HG03039 (cell line): ENCODE measurements around the gene RECQL5.
"Not testable (repeated sequence)": the region's sequence is repeated elsewhere in the genome, so short reads cannot be mapped to it uniquely, and the experiment has no call there.

Source experiments
- ATAC-seq: cut with Tn5 transposase; IDR thresholded peaks from one replicate; pipeline ENCODE4 v1.9.1; 2021; ENCODE audit warnings: mild to moderate bottlenecking, moderate library complexity; ENCODE audit not compliant: unreplicated experiment

Gene RECQL5

DNA sequence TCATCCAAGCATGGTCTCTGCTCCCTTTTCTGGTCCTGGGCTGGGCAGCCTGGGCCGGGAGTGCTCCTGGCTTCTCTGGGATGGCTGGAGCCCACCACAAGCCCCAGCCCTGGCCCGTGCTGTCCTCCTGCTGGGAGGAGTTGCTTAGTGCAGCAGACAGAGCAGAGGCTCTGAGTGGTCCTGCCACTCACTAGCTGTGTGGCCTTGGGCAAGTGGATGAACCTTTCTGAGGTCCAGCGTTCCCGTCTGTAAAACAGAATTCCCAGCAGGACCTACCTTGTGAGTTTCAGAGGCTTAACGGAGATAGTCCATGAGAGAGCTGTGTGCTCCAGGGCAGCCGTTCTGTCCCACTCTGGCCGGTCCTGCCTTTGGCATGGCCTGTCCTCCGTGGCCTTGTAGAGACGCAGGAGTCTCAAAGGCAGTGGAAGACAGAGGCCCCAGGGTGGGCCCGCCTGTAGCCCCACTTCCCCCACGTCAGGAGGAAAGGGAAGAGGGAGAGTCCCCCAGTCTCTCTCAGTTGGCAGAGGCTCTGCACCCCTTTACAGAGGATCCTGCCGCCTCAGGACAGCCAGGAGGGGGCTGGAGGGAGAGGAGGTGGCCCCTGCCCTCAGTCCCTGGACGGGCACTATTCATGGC, 71.6 kb downstream of the RECQL5 start:
- no peak for ATAC-seq

DNA sequence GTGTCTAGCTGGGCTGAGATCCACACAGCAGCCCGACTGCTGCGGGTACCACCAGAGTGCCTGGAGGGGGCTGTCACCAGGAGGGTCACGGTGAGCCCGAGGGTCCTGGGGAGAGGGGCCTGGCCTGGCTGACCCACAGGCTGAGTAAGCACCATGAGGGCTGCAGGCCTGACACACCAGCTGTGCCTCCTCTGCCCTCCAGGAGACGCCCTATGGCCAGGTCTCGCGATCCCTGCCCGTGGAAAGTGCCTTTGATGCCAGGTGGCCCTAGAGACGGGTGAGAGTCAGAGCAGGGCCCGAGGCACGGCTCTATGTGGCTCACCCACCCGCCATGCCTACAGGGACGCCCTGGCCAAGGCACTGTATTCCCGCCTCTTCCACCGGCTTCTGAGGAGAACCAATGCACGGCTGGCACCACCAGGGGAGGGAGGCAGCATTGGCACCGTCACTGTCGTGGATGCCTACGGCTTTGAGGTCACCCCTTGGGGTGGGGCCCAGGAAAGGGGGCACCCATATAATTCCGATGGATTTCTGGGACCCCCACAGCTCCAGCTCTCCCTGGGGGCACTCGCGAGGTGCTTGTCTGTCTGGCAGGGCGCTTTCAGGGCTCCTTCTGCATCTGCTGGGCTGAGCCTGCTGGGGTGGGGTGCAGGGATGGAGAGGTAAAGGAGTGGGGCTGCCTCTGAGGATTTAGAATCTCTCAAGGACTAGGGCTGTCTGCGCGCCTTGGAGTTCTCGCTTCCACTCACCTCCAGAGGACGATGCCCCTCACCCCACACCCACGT, 72.3 kb downstream of the RECQL5 start:
- ATAC-seq: no peak

DNA sequence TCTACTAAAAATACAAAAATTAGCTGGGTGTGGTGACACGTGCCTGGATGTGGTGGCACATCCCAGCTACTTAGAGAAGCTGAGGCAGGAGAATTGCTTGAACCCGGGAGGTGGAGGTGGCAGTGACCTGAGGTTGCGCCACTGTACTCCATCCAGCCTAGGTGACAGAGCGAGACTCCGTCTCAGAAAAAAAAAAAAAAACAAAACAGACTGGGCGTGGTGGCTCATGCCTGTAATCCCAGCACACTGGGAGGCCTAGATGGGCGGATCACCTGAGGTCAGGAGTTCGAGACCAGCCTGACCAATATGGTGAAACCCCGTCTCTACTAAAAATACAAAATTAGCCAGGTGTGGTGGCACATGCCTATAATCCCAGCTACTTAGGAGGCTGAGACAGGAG, 73.5 kb downstream of the RECQL5 start:
- not testable (repeated sequence) for ATAC-seq

DNA sequence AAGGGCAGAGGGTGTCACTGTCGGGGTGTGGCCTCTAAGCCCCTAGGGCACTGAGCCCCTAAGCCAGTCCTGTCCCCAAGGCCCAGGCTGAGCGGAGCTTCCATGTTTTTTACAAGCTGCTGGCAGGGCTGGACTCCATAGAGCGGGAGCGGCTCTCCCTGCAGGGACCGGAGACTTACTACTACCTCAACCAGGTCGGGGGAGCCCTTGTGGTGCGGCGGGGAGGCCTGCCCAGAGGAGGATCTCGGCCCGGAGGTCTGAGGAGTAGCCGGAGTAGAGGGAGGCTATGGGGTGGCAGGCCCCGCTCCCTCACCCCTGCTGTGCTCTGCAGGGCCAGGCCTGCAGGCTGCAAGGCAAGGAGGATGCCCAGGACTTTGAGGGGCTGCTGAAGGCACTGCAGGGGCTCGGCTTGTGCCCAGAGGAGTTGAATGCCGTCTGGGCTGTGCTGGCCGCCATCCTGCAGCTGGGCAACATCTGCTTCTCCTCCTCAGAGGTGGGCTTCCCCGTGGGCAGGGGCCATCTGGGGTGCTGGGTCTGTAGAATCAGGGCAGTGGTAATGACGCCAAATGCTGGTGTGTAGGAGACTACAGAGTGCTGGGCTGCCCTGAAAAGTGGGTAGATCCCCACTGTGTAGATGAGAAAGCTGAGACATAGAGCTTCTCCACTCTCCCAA, 74.5 kb downstream of the RECQL5 start:
- no peak for ATAC-seq

DNA sequence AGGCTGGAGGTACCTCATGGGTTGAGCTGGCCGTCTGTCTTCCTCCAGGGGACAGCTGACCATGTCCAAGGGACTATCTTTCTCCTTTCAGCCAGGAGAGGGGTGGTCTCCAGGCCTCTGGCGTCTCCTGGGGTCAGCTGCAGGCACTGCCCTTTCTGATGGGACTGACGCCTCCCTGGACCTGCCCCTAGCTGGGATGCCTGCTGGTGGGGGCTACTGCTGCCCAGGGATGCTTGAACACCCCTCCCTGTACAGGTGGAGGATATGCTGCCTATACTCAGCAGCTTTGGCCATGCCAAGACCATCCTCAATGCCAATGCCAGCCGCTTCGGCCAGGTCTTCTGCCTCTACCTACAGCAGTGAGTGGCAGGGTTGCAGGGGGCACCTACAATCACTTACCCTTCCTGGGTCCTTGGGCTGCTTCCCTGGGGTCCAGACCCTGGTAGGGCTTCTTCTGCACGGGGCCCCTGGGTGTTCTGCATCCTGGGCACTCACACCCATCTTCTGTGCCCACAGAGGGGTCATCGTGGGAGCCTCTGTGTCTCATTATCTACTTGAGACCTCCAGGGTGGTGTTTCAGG, 75.1 kb downstream of the RECQL5 start:
- ATAC-seq: no peak

DNA sequence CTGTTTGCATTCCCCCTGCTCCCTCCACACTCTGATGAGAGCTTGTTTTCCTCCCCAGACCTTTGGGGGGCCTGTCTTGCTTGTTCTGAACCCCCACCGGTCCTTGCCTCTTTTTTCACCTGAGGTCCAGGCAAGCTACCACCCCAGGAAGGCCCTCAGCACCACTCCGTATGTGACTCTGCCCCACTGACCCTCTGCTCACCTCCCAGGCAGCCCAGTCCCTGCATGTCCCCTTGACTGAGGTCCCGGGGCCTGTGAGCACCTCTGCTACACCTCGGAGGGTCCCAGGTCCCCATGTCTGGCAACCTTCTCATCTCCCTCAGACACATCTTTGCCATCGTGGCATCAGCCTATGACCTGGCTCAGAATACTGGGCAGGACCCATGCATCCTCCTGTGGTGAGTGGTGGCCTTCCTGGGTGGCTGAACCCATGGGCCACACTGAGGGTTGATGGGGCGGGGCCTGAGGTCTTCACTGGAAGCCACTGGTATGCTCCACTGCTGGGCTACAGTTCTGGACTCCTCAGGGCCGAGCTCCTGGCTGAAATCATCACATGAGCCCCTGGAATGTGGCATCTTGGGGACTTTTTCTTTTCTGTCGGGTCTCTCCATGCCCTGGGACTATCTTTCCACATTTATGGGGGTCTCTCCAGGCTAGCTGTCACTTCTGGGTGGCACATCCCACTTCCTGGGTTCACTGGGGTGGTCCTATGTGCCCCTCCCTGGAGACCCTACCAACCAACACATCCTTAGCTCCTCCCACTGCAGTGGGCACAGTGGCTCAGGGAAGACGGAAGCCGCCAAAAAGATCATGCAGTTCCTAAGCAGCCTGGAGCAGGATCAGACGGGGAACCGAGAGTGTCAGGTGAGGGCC, 75.9 kb downstream of the RECQL5 start:
- no peak for ATAC-seq

DNA sequence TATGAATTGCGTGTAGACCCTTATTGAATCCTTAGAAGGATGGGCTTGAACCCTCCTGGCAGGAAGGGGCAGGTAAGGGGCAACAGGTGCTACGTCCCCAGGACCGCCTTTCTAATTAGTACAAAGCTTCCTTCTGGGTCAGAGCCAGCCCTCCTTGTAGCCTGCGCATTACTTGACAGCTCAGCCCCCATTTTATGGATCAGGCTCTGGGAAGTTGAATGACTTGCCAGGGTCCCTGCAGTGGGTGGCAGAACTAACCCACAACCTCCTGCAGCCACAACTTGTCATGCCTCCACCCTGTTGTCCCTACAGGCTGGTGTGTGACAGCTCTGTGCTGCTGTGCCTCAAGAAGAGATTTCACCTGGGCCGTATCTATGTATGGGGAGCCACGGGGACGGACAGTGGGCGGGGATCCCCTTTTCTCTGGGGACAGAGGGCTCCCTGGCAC, 76.6 kb downstream of the RECQL5 start:
- no peak for ATAC-seq

DNA sequence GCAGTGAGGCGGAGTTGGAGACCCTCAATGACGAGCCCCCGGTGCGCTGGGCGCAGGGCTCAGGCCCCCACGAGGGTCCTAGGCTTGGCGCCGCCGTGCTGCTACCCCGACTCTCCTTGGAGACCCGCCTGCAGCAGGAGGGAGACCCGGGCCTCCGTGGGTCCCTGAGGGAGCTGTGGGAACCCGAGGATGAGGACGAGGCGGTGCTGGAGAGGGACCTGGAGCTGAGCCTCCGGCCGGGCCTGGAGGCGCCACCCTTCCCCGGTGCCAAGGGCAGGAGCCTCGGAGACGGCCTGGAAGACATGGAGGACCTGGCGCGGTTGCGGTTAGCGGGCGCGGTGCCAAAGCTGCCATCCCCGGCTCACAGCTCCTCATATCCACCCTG, 77.0 kb downstream of the RECQL5 start:
- no peak for ATAC-seq

DNA sequence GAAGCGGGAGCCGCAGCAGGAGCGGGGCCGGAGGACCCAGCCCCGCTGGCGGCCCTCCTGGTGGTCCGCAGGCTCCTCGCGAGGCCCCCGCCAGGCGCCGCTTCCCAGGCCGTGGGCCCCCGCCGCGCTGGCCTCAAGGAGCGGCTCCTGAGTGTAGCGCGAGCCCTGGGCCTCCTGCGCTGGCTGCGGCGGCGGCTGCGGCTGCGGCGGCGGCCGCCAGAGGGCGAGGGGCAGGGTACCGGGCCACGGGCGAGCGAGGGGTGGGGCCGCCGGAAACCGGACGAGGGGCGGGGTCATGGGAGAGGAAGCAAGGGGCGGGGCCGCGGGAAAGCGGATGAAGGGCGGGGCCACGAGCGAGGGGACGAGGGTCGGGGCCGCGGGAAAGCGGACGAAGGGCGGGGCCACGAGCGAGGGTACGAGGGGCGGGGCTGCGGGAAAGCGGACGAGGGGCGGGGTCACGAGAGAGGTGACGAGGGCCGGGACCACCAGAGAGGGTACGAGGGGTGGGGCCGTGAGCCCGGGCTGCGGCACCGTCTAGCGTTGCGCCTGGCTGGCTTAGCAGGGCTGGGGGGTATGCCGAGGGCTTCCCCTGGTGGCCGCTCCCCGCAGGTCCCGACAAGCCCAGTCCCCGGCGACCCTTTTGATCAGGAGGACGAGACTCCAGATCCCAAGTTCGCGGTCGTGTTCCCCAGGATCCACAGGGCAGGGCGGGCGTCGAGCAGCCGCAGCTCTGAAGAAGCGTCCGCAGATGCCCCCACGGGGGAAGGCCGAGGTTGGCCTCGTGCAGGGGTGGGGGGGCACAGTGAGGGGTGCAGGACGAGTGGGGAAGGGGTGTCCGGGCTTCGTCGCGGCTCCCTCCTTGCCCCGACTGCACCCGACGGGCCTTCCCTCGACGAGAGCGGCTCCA, 77.7 kb downstream of the RECQL5 start:
- ATAC-seq: peak; percentile 61

DNA sequence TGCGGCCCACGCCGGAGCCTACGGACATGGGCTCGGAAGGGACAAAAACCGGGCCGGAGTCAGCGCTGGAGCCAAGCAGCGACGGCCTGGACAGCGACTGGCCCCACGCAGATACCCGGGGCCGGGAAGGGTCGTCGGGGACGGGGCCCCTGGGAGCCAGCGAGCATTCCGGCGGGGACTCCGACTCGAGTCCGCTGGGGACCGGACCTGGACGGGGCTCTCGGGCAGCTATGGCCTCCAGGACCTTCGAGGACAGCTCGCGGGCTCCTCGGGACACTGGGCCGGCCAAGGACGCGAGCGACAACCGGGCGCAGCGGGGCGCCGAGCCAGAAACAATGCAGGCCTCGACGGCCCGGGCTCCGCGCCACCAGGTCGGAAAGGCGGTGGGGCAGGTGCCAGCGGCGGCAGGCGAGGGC, 78.3 kb downstream of the RECQL5 start:
- ATAC-seq: peak; percentile 20

DNA sequence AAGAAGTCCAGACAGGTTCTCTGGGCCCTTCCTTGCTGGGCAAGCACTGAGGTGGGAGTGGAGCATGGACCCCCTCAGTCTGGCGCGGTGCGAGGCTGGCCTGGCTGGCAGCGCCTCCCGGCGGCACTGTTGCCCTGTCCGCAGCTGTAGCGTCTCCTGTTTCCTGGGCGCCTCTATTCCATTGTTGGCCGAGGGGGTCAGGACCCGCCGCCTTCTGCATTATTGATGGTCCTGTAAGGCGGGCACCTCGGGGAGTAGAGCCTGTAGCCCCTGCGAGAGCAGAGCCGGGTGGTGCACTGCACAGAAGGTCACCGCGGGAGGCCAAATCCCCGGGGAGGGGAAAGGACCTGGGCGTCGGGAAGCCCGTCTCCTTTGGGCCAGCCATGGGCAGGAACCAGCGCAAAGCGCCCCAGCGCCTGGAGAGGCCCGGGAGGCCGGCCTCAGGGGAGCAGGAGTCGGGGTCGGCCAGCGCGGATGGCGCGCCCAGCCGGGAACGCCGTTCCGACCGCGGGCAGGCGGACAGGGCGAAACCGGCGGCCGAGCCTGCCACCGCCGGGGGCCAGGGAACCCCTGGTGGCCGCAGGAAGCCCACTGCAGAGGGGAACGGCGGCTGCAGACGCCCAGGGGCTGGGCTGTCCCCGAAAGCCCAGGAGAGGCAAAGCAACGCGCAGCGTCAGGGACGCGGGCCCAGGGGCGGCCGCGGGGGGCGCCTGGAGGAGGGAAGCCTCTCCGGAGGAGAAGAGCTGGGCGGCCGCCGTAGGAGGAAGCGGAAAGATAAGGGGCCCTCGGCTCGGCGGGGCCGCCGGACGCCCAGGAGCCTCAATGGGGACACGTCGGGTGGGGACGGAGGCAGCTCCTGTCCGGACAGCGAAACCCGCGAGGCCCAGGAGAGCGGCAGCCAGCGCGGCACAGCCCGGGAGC, 79.0 kb downstream of the RECQL5 start, which contains the start of gene MYO15B:
Gene MYO15B (plus strand): TSS at position 126 of the 921 bp plus-strand sequence. CDS start 258 bp downstream, at position 384.
- ATAC-seq: no peak

DNA sequence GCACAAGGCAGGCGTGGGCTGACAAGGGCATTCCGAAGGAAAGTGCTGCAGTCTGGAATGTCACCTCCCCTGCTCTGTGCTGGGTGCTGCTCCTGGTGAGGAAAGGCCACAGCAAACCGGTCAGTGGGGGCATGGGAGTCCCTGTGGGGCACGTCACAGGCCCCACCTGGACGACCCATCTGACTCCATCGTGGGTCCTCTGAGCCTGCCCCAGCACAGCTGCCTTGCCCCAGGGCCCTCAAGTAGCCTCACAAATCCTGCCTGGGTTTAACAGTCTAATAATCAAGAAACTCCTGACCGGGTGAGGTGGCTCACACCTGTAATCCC, 82.1 kb downstream of the RECQL5 start:
- ATAC-seq: no peak

DNA sequence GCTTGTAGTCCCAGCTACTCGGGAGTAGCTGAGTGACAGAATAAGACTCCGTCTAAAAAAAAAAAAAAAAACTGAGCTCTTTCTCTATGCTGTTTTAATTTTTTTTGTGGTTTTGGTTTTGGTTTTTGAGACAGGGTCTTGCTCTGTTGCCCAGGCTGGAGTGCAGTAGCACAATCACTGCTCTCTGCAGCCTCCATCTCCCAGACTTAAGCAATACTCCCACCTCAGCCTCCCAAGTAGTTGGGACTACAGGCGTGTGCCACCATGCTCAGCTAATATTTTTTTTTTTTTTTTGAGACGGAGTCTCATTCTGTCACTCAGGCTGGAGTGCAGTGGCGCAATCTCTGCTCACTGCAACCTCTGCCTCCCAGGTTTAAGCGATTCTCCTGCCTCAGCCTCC, 83.8 kb downstream of the RECQL5 start:
- ATAC-seq: not testable (repeated sequence)

DNA sequence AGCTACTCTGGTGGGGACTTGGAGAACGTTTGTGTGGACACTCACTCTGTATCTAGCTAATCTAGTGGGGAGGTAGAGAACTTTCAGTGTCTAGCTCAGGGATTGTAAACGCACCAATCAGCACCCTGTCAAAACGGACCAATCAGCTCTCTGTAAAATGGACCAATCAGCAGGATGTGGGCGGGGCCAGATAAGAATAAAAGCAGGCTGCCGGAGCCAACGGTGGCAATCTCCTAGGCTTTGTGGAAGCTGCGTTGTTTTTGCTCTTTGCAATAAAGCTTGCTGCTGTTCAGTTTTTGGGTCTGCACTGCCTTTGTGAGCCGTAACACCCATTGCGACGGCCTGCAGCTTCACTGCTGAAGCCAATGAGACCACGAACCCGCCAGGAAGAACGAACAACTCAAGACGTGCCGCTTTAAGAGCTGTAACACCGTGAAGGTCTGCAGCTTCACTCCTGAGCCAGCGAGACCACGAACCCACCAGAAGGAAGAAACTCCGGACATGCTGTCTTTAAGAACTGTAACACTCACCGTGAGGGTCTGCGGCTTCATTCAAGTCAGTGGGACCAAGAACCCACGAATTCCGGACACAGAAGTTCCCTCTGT, 85.7 kb downstream of the RECQL5 start:
- not testable (repeated sequence) for ATAC-seq
